Gastroesophageal sphincter (tissue), 3 donors: ENCODE results near the gene IRF6.

Experiments used
- CTCF ChIP-seq, 4 experiments: fragments of 200-600 bp in 2 of 4; fragments of 450-650 bp in 2 of 4; sonication (generic) in 1 of 4; IDR thresholded peaks; one replicate each; pipeline ENCODE4 v1.5.1; 2017 to 2019; ENCODE audit warnings: antibody characterized with exemption in 4 of 4, mild to moderate bottlenecking in 2 of 4, moderate library complexity in 2 of 4
- EP300 ChIP-seq: sonication (generic); formaldehyde crosslinking; IDR thresholded peaks from one replicate; pipeline ENCODE4 v1.6.1; 2017; ENCODE audit warnings: antibody characterized with exemption, mild to moderate bottlenecking
- POLR2A ChIP-seq, 2 donors: fragments of 450-650 bp; IDR thresholded peaks; one replicate each; pipeline ENCODE4 v1.6.1; 2017; ENCODE audit warnings: antibody characterized with exemption in 2 of 2, mild to moderate bottlenecking in 2 of 2, moderate library complexity in 1 of 2
- POLR2AphosphoS5 ChIP-seq: sonication (generic); formaldehyde crosslinking; IDR thresholded peaks from one replicate; pipeline ENCODE4 v1.6.1; 2017; ENCODE audit warnings: antibody characterized with exemption

GRCh38 chr1:209738270-209738669 lies 67.7 kb downstream of the IRF6 start:
- TF ChIP-seq CTCF (IDR thresholded peaks at IDR 0.05) (no peak), POLR2A (IDR thresholded peaks at IDR 0.05) (no peak), EP300 (no peak), POLR2AphosphoS5 (no peak)
